ENCODE measurements around the gene ATP6V1B1.

DNA sequence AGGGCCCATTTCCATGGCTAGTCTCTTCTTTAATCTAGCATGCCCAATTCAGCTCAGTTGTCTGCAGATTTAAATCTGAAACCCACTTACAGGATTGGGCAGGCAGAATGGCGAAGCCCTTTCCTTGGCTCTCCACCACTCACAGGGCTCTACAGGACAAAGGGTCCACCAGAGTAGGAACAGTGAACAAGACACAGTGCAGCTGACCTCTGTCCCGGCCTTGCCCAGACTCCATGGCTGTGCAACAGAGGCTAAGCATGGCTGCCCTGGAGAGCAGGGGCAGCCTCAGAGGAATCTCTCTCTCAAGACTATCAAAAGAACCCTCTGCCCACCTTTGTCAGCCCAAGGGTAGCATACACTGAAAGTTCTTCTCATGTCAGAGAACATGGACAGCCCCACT is 9.7 kb upstream of the ATP6V1B1 start:
- TF ChIP-seq, protein P1, sequence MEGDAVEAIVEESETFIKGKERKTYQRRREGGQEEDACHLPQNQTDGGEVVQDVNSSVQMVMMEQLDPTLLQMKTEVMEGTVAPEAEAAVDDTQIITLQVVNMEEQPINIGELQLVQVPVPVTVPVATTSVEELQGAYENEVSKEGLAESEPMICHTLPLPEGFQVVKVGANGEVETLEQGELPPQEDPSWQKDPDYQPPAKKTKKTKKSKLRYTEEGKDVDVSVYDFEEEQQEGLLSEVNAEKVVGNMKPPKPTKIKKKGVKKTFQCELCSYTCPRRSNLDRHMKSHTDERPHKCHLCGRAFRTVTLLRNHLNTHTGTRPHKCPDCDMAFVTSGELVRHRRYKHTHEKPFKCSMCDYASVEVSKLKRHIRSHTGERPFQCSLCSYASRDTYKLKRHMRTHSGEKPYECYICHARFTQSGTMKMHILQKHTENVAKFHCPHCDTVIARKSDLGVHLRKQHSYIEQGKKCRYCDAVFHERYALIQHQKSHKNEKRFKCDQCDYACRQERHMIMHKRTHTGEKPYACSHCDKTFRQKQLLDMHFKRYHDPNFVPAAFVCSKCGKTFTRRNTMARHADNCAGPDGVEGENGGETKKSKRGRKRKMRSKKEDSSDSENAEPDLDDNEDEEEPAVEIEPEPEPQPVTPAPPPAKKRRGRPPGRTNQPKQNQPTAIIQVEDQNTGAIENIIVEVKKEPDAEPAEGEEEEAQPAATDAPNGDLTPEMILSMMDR (IDR thresholded peaks at IDR 0.05): no peak
- no peak for TF ChIP-seq EP300 (IDR thresholded peaks at IDR 0.05)

All from tibial nerve (tissue), 4 donors.